Cardiac fibroblast (primary cell): ENCODE data around the gene SLC43A1.
A peak's percentile ranks its signal among the peaks of the same experiment; 100 is the strongest.

Source experiments
- DNase-seq, 2 donors: peaks; one replicate each; pipeline versions ENCODE4 v3.0.0 to v3.0.0-alpha.2; 2010; ENCODE audit warnings: low read depth in 2 of 2
- H3K4me3 ChIP-seq, 2 donors: replicated peaks in 1 of 2; 1 replicate in 1 of 2; 2 replicates in 1 of 2; pipeline ENCODE4 v1.5.1; 2011; ENCODE audit warnings: low read depth in 2 of 2, low read length in 2 of 2, mild to moderate bottlenecking in 2 of 2, moderate library complexity in 1 of 2
- TF ChIP-seq, protein P1 (sequence below): IDR thresholded peaks from one replicate; pipeline ENCODE4 v1.5.1; 2011; ENCODE audit warnings: low read depth, mild to moderate bottlenecking, low read length, inconsistent platforms

Gene SLC43A1

DNA sequence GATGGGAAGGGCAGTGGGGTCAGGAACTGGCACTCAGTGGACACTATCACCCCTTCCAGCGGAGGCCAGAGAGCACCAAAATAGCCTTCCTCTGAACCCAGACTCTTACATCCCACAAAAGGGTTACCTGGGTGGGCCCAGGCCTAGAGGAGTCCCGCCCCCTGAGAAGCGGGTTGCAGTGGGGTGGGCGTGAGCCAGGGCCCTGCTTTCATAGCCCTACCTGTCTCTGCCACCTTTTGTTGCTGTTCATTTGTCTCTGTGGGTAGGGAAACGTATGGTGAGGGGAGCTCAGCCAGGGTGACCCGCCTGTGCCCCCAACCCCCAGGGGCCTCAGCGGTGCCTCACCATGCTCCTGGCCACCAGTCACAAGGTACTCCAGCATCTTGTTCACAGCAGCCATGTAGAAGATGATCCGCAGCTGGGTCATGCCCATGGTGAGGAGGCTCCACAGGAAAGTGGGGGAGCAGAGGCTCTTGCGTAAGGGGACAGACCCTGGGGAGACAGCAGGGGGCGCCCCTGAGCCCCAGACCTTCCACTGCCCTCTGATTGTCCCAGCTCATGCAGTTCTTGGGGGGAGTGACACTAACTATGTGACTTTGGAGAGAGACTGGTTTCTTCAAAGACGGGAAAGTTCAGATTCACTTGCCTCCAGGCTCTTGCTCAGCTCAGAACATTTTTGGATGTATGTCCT lies 24.0 kb downstream of the SLC43A1 start:
- peak; percentile 36 to 52 for DNase-seq
- no peak overlapping the region for H3K4me3 ChIP-seq
- TF ChIP-seq, protein P1, sequence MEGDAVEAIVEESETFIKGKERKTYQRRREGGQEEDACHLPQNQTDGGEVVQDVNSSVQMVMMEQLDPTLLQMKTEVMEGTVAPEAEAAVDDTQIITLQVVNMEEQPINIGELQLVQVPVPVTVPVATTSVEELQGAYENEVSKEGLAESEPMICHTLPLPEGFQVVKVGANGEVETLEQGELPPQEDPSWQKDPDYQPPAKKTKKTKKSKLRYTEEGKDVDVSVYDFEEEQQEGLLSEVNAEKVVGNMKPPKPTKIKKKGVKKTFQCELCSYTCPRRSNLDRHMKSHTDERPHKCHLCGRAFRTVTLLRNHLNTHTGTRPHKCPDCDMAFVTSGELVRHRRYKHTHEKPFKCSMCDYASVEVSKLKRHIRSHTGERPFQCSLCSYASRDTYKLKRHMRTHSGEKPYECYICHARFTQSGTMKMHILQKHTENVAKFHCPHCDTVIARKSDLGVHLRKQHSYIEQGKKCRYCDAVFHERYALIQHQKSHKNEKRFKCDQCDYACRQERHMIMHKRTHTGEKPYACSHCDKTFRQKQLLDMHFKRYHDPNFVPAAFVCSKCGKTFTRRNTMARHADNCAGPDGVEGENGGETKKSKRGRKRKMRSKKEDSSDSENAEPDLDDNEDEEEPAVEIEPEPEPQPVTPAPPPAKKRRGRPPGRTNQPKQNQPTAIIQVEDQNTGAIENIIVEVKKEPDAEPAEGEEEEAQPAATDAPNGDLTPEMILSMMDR: peak; percentile 63

DNA sequence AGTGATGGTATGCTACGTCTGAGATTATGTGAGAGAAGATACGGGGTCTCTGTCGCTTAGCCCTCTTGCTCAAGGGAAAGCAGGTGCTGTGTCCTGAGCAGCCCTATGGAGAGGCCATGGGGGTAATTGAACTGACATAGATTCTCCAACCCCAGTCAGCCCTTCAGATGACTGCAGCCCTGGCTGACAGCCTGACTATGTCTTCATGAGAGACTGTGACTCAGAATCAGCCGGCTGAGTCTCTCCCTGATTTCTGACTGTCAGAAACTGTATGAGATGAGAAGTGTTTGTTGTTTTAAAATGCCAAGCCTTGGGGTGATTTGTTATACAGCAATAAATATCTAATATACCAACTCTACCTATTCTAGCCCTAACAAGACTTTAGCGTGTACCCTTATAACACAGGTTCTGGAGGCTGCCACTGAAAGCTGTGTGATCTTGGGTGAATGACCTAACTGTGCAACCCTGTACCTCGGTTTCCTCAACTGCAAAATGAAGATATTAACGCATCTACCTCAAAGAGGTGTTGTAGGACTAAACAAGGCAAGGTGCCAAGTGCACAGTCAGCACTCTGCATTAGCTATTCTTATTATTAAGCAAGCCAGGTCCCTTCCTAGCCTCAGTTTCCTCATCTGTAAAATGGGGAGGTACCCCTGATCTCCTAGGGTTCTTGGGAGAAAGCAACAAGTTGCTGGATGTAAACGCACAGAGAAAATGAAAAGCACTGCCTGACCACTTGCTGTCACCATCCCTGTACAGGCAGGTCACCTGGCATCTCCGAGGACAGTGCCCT lies 24.9 kb downstream of the SLC43A1 start:
- TF ChIP-seq, protein P1: no peak
- no peak overlapping the region for H3K4me3 ChIP-seq
- DNase-seq: peak in 1 of 2 donors; percentile 51

DNA sequence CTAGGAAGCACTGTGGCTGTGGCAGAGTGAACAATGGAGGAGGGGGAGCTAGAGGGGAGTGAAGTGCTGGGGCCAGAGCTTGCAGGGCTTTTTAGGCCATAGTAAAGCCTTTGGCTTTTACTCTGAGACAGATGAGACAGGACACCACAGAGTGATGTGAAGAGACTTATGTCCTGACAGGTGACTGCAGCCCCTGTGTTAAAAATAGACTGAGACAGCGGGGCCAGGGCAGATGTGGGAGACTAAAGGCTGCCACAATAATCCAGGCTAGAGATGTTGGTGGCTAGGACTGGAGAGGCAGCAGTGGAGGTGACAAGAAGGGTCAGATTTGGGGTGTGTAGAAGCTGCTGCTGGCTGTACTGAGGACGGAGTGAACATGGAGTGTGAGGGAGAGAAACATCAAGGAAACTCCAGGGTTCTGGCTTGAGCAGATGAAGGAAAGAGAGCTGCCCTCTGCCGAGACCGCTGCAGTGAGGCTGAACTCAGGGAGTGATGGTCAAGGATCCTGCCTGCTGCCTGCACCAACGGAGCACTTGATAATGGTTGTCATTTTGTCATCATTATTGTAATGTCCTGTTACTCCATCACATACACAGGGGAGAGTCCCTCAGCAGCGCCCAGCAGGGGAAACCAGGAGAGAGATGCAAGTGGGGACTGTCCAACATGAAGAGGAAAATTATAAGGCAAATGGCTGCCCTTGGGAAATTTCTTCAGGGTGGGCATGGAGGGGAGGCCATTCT lies 27.4 kb downstream of the SLC43A1 start:
- no peak for DNase-seq
- no peak overlapping the region for H3K4me3 ChIP-seq
- TF ChIP-seq, protein P1: no peak

DNA sequence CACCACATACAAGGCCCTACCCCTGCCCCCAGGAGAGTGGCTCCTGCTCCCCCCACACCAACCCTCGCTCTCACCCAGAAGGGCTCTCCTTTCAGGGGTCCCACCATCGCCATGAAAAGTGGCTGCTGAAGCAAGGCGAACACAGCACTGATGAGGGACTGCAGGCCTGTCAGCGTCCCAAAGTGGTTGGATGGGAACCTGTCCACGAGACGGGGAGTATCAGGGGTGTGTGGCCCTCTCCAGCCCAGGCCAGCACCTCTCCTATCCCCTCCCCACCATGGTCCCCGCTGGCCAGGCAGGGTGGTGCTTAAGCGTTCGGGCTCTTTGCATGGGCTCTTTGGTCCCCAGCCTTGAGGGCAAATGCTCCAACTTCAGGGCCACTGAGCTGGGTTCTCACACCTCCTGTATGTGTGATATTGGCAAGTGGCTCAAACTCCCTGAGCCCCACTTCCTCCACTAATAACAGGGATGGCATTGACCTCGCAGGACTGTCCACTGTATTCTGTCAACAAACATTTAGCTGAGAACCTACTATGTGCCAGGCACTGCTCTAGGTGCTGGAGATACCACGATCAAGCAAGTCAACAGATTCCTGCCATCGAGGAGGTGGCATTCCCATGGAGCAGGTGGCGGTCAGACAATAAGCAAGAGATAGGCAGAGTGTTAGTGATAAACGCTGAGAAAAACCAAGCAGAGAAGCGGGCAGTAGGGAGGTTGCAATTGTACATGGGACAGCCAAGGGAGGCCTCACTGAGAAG lies 28.3 kb downstream of the SLC43A1 start:
- TF ChIP-seq, protein P1: no peak
- no peak for DNase-seq
- no peak overlapping the region for H3K4me3 ChIP-seq

DNA sequence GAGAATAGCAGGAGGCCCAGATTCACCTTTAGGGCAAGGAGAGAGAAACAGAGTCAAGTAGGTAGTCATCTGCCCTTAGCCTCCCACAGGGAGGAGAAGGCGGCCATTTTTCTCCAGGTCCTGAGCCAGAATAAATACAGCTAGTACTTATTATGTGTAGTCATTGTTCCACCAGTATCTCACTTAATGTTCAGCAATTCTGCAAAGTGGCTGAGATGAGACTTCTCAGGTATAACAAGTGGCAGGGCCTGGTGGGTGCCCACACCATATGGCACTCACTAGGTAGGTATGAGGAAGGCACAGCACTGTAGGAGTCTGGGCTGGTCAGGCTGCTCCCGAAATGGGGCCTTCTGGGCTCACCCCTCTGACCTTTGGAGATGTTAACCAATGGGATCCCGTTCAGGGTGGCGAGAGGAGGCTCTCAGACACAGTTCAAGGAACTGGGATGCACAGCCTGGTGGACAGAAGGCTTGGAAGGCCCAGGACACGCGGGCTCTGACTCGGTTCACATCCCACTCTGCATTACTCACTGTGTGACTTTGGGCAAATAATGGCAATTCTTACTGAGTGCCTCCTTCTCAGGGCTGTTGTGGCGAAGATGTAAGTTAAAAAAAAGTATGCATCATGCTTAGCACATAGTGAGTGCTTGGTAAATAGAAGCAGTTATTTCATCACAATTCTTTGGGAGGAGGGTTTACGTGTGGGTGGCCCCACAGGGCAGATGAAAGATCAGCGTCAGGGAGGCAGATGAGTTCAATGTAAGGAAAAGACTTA lies 30.1 kb downstream of the SLC43A1 start:
- TF ChIP-seq, protein P1: no peak
- no peak overlapping the region for H3K4me3 ChIP-seq
- DNase-seq: peak in 1 of 2 donors; percentile 63
